HepG2 (cell line): ENCODE data around the gene GDA. TPM values are rescaled to one million over a fixed set of nuclear protein-coding genes. Genes with fewer than 3 reads are reported as not detected.
A peak's percentile ranks its signal among the peaks of the same experiment; 100 is the strongest.

Source experiments
- ATAC-seq: fragments of 200-7000 bp; cut with Tn5 transposase; 3 replicates; pipeline ENCODE4 v1.9.1; 2020; ENCODE audit warnings: mild to moderate bottlenecking, moderate library complexity
- BruUV-seq: library from RNA; stranded (reverse); fragments of 400-500 nt; replicated peaks from 2 replicates; lab custom pipeline; 2021; lab: Mats Ljungman, UMichigan
- CTCF ChIA-PET: fragments of 300-600 bp; formaldehyde crosslinking; extraction: SDS; loops from one replicate; lab custom pipeline; 2021; ENCODE audit warnings: low total read pairs, inconsistent platforms, low intra/inter-chr PET ratio; lab: Yijun Ruan, JAX
- POLR2A ChIA-PET: fragments of 350-600 bp; sonication (Branson Sonifier 250); formaldehyde crosslinking; loops from one replicate; lab custom pipeline; 2020; ENCODE audit warnings: antibody characterized with exemption, inconsistent platforms; lab: Yijun Ruan, JAX
- DNase-seq: peaks from one replicate; pipeline ENCODE4 v3.0.0-alpha.2; 2015; ENCODE audit warnings: low spot score
- FAIRE-seq: peaks from 3 replicates; lab custom pipeline; 2011; peaks lifted over from hg19 to GRCh38; lab: Jason Lieb, UNC
- H2AFZ ChIP-seq: one replicate; pipeline ENCODE4 v1.6.1; 2011; ENCODE audit warnings: low read length, inconsistent platforms
- H3K27ac ChIP-seq: fragments of 300-600 bp; 3 replicates; pipeline ENCODE4 v1.8.0; 2011; ENCODE audit warnings: mixed run types, mild to moderate bottlenecking, mixed read lengths, low read length, inconsistent platforms; ENCODE audit not compliant: insufficient read depth; ENCODE audit errors: extremely low read length
- H3K27me3 ChIP-seq, 2 experiments: fragments of 200-600 bp in 1 of 2; 2 replicates in 1 of 2; 3 replicates in 1 of 2; pipeline versions ENCODE4 v1.6.0 to v1.8.0; 2011; ENCODE audit warnings: low read length in 2 of 2, mild to moderate bottlenecking in 2 of 2, moderate library complexity in 2 of 2, inconsistent platforms in 1 of 2; ENCODE audit not compliant: insufficient read depth in 2 of 2, control insufficient read depth in 1 of 2
- H3K36me3 ChIP-seq, 2 experiments: fragments of 200-600 bp in 1 of 2; replicated peaks in 1 of 2; 2 replicates in 1 of 2; 3 replicates in 1 of 2; pipeline versions ENCODE4 v1.5.1 to v1.8.0; 2011; ENCODE audit warnings: low read length in 2 of 2, inconsistent platforms in 1 of 2; ENCODE audit not compliant: insufficient read depth in 2 of 2, control insufficient read depth in 1 of 2
- H3K4me1 ChIP-seq: 2 replicates; pipeline ENCODE4 v1.5.1; 2012; ENCODE audit warnings: low read length, inconsistent platforms; ENCODE audit not compliant: insufficient read depth
- H3K4me2 ChIP-seq: 2 replicates; pipeline ENCODE4 v1.6.0; 2011; ENCODE audit warnings: low read depth, low read length, inconsistent platforms
- H3K4me3 ChIP-seq, 3 experiments: fragments of 200-600 bp in 1 of 3; sonication (generic), shearing (Covaris generic) in 1 of 3; replicated peaks in 1 of 3; 2 replicates each; pipeline ENCODE4 v1.5.1; 2011 to 2016; ENCODE audit warnings: low read length in 3 of 3, inconsistent platforms in 2 of 3, low read depth in 2 of 3, mild to moderate bottlenecking in 2 of 3, control low read depth in 1 of 3, mixed read lengths in 1 of 3; ENCODE audit not compliant: insufficient read depth in 1 of 3
- H3K79me2 ChIP-seq: one replicate; pipeline ENCODE4 v1.6.1; 2011; ENCODE audit warnings: low read length, inconsistent platforms; ENCODE audit not compliant: insufficient read depth
- H3K9ac ChIP-seq: 2 replicates; pipeline ENCODE4 v1.6.0; 2011; ENCODE audit warnings: mild to moderate bottlenecking, low read depth, low read length, inconsistent platforms; ENCODE audit not compliant: insufficient read depth
- H3K9me3 ChIP-seq: 2 replicates; pipeline ENCODE4 v1.5.1; 2012; ENCODE audit warnings: mild to moderate bottlenecking, low read length
- H4K20me1 ChIP-seq: 2 replicates; pipeline ENCODE4 v1.6.0; 2011; ENCODE audit warnings: inconsistent platforms, mild to moderate bottlenecking, low read length, moderate library complexity; ENCODE audit not compliant: insufficient read depth
- ELF3 ChIP-seq: IDR thresholded peaks from 2 replicates; pipeline ENCODE4 v1.6.1; 2016; ENCODE audit warnings: missing genetic modification reagents, missing compliant biosample characterization
- HNRNPUL1 ChIP-seq: fragments of 200-400 bp; formaldehyde crosslinking; IDR thresholded peaks from 2 replicates; pipeline ENCODE4 v1.6.1; 2017; ENCODE audit warnings: low read depth, mild to moderate bottlenecking, low read length, moderate library complexity
- KDM6A ChIP-seq: IDR thresholded peaks from 2 replicates; pipeline ENCODE4 v1.6.1; 2016; ENCODE audit warnings: low read depth
- KLF15 ChIP-seq: sonication (generic); formaldehyde crosslinking; IDR thresholded peaks from 2 replicates; pipeline ENCODE4 v1.8.1; 2023; ENCODE audit warnings: borderline replicate concordance, mild to moderate bottlenecking, inconsistent platforms, missing genetic modification reagents, mixed read lengths
- MXD3 ChIP-seq: IDR thresholded peaks from 2 replicates; pipeline ENCODE4 v1.6.1; 2016; ENCODE audit warnings: mild to moderate bottlenecking, missing biosample characterization, missing genetic modification reagents
- SALL1 ChIP-seq: sonication (generic); formaldehyde crosslinking; IDR thresholded peaks from 2 replicates; pipeline ENCODE4 v1.8.0; 2022; ENCODE audit warnings: mild to moderate bottlenecking, missing genetic modification reagents
- SIN3B ChIP-seq: fragments of 150-350 bp; IDR thresholded peaks from 2 replicates; pipeline ENCODE4 v1.6.1; 2014; ENCODE audit warnings: low read length
- TBP ChIP-seq: sonication (generic); formaldehyde crosslinking; IDR thresholded peaks from 2 replicates; pipeline ENCODE4 v1.5.0; 2020; ENCODE audit warnings: missing genetic modification reagents
- TCF12 ChIP-seq, 2 experiments: fragments of 450-650 bp in 1 of 2; sonication (generic) in 1 of 2; formaldehyde crosslinking in 1 of 2; IDR thresholded peaks; 2 replicates each; pipeline versions ENCODE4 v1.6.1 to v1.8.0; 2017 to 2022; ENCODE audit warnings: antibody characterized with exemption in 1 of 2, mild to moderate bottlenecking in 1 of 2, missing genetic modification reagents in 1 of 2, moderate library complexity in 1 of 2
- TEAD3 ChIP-seq: optimal IDR thresholded peaks from 2 replicates; pipeline ENCODE3; 2016; ENCODE audit warnings: borderline replicate concordance
- ZNF382 ChIP-seq: sonication (generic); formaldehyde crosslinking; IDR thresholded peaks from 2 replicates; pipeline ENCODE4 v1.5.0; 2020; ENCODE audit warnings: missing genetic modification reagents, mild to moderate bottlenecking, borderline replicate concordance
- WGBS: methylation state at CpG from one replicate; pipeline ENCODE4 v1.1.6; 2017; ENCODE audit warnings: low lambda C conversion rate; 5-methylcytosine and 5-hydroxymethylcytosine counted together
- in situ Hi-C: cut with HindIII; loops from 2 replicates; pipeline ENCODE4 v1.10.0; 2017; ENCODE audit warnings: low pct_unique_long_range_greater_than_20kb; ENCODE audit not compliant: extremely low pct_ligation_motif_present
- intact Hi-C: fragments of 100-400 bp; cut with micrococcal nuclease; formaldehyde crosslinking; loops from one replicate; pipeline ENCODE4 v1.10.0; 2022; ENCODE audit not compliant: unreplicated experiment
- polyA plus RNA-seq, 8 experiments: library from polyadenylated mRNA; depleted of rRNA in 3 of 8; stranded (reverse) in 7 of 8; unstranded in 1 of 8; fragments of >200 nt; fragmentation: Illumina TruSeq in 4 of 8; extraction: Trizol in 4 of 8; gene quantifications; 2 replicates each; pipeline versions ENCODE4 v1.2.1 to v1.2.3, GENCODE V29; 2011 to 2016; ENCODE audit warnings: low read depth in 4 of 8, missing spikeins in 1 of 8, mixed read lengths in 1 of 8; ENCODE audit not compliant: insufficient read depth in 1 of 8
- total RNA-seq, 5 experiments: library from RNA; depleted of rRNA; stranded (reverse); fragments of >200 nt; fragmentation: Illumina TruSeq; extraction: Trizol; gene quantifications; 2 replicates each; pipeline ENCODE4 v1.2.3, GENCODE V29; 2016; ENCODE audit warnings: low read depth in 1 of 5
- TF ChIP-seq, protein P1 (sequence below): sonication (generic); formaldehyde crosslinking; IDR thresholded peaks from 2 replicates; pipeline ENCODE4 v1.4.0; 2020; ENCODE audit warnings: missing genetic modification reagents
- TF ChIP-seq, protein P2 (sequence below): sonication (generic); formaldehyde crosslinking; IDR thresholded peaks from 2 replicates; pipeline ENCODE4 v1.5.1; 2020; ENCODE audit warnings: missing genetic modification reagents, mild to moderate bottlenecking, borderline replicate concordance
- TF ChIP-seq, protein P3 (sequence below): sonication (generic); formaldehyde crosslinking; IDR thresholded peaks from 2 replicates; pipeline ENCODE4 v1.5.0; 2020; ENCODE audit warnings: missing genetic modification reagents

The GDA gene
- total and polyA plus RNA-seq, 2 of the 13 experiments (the other 11 are each of a cell fraction or from before 2014, with no cell fraction given) = 0.15 to 0.99 TPM

DNA sequence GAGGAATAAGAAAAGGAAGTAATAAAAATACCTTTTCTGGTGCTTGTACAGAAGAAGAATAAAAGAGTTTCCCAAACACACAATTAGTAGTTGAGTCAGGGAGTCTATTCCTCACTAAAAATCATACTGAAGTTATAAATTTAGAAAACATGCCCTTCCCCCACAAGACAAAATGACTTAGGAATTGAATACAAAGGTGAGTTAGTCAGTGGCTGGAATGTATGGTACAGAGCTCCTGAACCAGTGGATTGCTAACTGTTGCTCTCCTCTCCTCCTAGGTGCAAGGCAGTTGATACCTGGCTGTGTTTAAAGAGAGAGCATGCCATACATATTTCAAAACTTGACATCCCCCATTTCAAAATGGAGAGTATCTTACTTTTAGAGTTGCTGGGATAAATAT lies 1.9 kb downstream of the GDA start:
- Histone ChIP-seq H3K27ac (no peak overlapping the region), H3K36me3 (no peaks in the 10 kb centered on the region), H3K79me2 (no peaks in the 10 kb centered on the region), H3K4me2 (no peak overlapping the region), H3K9me3 (no peaks in the 10 kb centered on the region), H3K27me3 (peaks cover 1 to 26% of the 10 kb centered on the region in 2 experiments; a peak in 3 of 5 replicates), H4K20me1 (no peaks in the 10 kb centered on the region), H3K4me1 (peaks cover 33% of the 10 kb centered on the region), H2AFZ (no peak overlapping the region), H3K4me3 (no peak overlapping the region), H3K9ac (no peak overlapping the region)
- TF ChIP-seq, protein P1, sequence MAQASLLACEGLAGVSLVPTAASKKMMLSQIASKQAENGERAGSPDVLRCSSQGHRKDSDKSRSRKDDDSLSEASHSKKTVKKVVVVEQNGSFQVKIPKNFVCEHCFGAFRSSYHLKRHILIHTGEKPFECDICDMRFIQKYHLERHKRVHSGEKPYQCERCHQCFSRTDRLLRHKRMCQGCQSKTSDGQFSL = no peak
- no peak for TF ChIP-seq SALL1 (CRISPR knock-in tag)
- TF ChIP-seq TCF12 (IDR thresholded peaks at IDR 0.05) = no peak
- TF ChIP-seq TCF12 (CRISPR knock-in tag; IDR thresholded peaks at IDR 0.05) = no peak
- TF ChIP-seq TEAD3 (CRISPR knock-in tag) = peak; percentile 25
- no peak for TF ChIP-seq SIN3B
- no peak for TF ChIP-seq HNRNPUL1
- FAIRE-seq (no peak), ATAC-seq (no peak), DNase-seq (no peak)
- POLR2A ChIA-PET = no interaction called here
- CTCF ChIA-PET = no interaction called here
- intact Hi-C loops = no loop called here
- BruUV-seq = no TSS peak
- in situ Hi-C loops = no loop called here

- in situ Hi-C loops = no loop called here
- CTCF ChIA-PET = no interaction called here
- Histone ChIP-seq H3K4me1 (peaks cover 21% of the 10 kb centered on the region), H3K27me3 (peaks cover 0 to 11% of the 10 kb centered on the region in 2 experiments; a peak in 2 of 5 replicates), H3K4me2 (peak overlapping the region; percentile 65), H3K79me2 (no peaks in the 10 kb centered on the region), H2AFZ (no peak overlapping the region), H3K9me3 (no peaks in the 10 kb centered on the region), H3K36me3 (no peaks in the 10 kb centered on the region), H3K4me3 (peak overlapping the region in 1 of 3 experiments; percentile 12; a peak in 1 of 6 replicates), H3K27ac (peak overlapping the region; percentile 30), H3K9ac (no peak overlapping the region), H4K20me1 (no peaks in the 10 kb centered on the region)
- 21% methylated on average over 9 of the region's 9 CpGs for WGBS
- no TSS peak for BruUV-seq
- FAIRE-seq (peak; percentile 76), ATAC-seq (peak; percentile 99), DNase-seq (peak; percentile 85)
- intact Hi-C loops = no loop called here
- POLR2A ChIA-PET = interaction anchor here (0.7 kb wide), 1 partner anchor 25 kb away, joined by 3 read pairs; no protein-coding TSS in a partner anchor
- no peak for TF ChIP-seq MXD3
- no peak for TF ChIP-seq ZNF382
- TF ChIP-seq, protein P2, sequence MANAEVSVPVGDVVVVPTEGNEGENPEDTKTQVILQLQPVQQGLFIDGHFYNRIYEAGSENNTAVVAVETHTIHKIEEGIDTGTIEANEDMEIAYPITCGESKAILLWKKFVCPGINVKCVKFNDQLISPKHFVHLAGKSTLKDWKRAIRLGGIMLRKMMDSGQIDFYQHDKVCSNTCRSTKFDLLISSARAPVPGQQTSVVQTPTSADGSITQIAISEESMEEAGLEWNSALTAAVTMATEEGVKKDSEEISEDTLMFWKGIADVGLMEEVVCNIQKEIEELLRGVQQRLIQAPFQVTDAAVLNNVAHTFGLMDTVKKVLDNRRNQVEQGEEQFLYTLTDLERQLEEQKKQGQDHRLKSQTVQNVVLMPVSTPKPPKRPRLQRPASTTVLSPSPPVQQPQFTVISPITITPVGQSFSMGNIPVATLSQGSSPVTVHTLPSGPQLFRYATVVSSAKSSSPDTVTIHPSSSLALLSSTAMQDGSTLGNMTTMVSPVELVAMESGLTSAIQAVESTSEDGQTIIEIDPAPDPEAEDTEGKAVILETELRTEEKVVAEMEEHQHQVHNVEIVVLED (CRISPR knock-in tag) = no peak
- TF ChIP-seq, protein P3, sequence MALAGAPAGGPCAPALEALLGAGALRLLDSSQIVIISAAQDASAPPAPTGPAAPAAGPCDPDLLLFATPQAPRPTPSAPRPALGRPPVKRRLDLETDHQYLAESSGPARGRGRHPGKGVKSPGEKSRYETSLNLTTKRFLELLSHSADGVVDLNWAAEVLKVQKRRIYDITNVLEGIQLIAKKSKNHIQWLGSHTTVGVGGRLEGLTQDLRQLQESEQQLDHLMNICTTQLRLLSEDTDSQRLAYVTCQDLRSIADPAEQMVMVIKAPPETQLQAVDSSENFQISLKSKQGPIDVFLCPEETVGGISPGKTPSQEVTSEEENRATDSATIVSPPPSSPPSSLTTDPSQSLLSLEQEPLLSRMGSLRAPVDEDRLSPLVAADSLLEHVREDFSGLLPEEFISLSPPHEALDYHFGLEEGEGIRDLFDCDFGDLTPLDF = no peak
- peak; percentile 80 for TF ChIP-seq ELF3 (CRISPR knock-in tag)
- TF ChIP-seq SALL1 (CRISPR knock-in tag) = peak; percentile 67; the same call in 1 of the 2 replicates
- 0 out of 2 replicates have a peak, but pooled peaks have one; percentile 37 for TF ChIP-seq KDM6A
- TF ChIP-seq KLF15 (CRISPR knock-in tag) = no peak
- no peak for TF ChIP-seq TBP
These were observed 5.4 kb downstream of the GDA start for GRCh38 chr9:72154468-72155285.
